ENCODE measurements around the gene PARP12. TPM values are rescaled to one million over a fixed set of nuclear protein-coding genes. Genes with fewer than 3 reads are reported as not detected.

Gene PARP12
- total and polyA plus RNA-seq, 4 donors = 30.0 to 56.8 (median 47.6) TPM

- Histone ChIP-seq H3K36me3 (ENCODE audit: control insufficient read depth in 4 of 4, insufficient read depth in 4 of 4, low read length in 4 of 4) (no peaks in the 10 kb centered on the region), H3K9ac (ENCODE audit: insufficient read depth in 1 of 2, low read length in 2 of 2) (no peak overlapping the region), H3K27ac (ENCODE audit: low read depth in 1 of 2, low read length in 1 of 2) (no peak overlapping the region), H3K9me3 (ENCODE audit: control insufficient read depth in 4 of 4, insufficient read depth in 3 of 4, low read length in 3 of 4) (peaks cover 0 to 8% (median 2%) of the 10 kb centered on the region in 4 donors), H3K27me3 (ENCODE audit: control insufficient read depth in 3 of 3, insufficient read depth in 3 of 3, low read length in 2 of 3) (no peaks in the 10 kb centered on the region), H3K4me1 (ENCODE audit: control insufficient read depth in 5 of 5, insufficient read depth in 5 of 5, low read length in 5 of 5) (no peaks in the 10 kb centered on the region), H3K4me3 (no peak overlapping the region)
- DNase-seq (no peak), ATAC-seq (ENCODE audit: insufficient read depth, low FRiP score) (no peak)
- WGBS, 2 donors = 70 to 97% methylated on average over 2 of the region's 2 CpGs
- TF ChIP-seq CTCF (IDR thresholded peaks at IDR 0.05; ENCODE audit: control extremely low read depth, extremely low read depth) = no peak
Measured at GRCh38 chr7:140068033-140068432, 5.3 kb upstream of the PARP12 start.

GRCh38 chr7:140067052-140067451 is 4.3 kb upstream of the PARP12 start:
- no peak for TF ChIP-seq CTCF (IDR thresholded peaks at IDR 0.05; ENCODE audit: control extremely low read depth, extremely low read depth)
- H3K27me3 ChIP-seq (ENCODE audit: control insufficient read depth in 3 of 3, insufficient read depth in 3 of 3, low read length in 2 of 3) = no peaks in the 10 kb centered on the region
- H3K4me3 ChIP-seq = no peak overlapping the region
- H3K36me3 ChIP-seq (ENCODE audit: control insufficient read depth in 4 of 4, insufficient read depth in 4 of 4, low read length in 4 of 4) = no peaks in the 10 kb centered on the region
- DNase-seq (no peak), ATAC-seq (ENCODE audit: insufficient read depth, low FRiP score) (no peak)
- no peak overlapping the region for H3K27ac ChIP-seq (ENCODE audit: low read depth in 1 of 2, low read length in 1 of 2)
- no peak overlapping the region for H3K9ac ChIP-seq (ENCODE audit: insufficient read depth in 1 of 2, low read length in 2 of 2)
- WGBS, 2 donors = 72 to 74% methylated on average over 2 of the region's 2 CpGs
- peaks cover 0 to 8% (median 2%) of the 10 kb centered on the region in 4 donors for H3K9me3 ChIP-seq (ENCODE audit: control insufficient read depth in 4 of 4, insufficient read depth in 3 of 4, low read length in 3 of 4)
- no peaks in the 10 kb centered on the region for H3K4me1 ChIP-seq (ENCODE audit: control insufficient read depth in 5 of 5, insufficient read depth in 5 of 5, low read length in 5 of 5)

- peak overlapping the region; percentile 94 for H3K4me3 ChIP-seq
- TF ChIP-seq CTCF (IDR thresholded peaks at IDR 0.05; ENCODE audit: control extremely low read depth, extremely low read depth) = no peak
- peaks cover 5 to 27% (median 10%) of the 10 kb centered on the region in 5 donors for H3K4me1 ChIP-seq (ENCODE audit: control insufficient read depth in 5 of 5, insufficient read depth in 5 of 5, low read length in 5 of 5)
- H3K27ac ChIP-seq (ENCODE audit: low read depth in 1 of 2, low read length in 1 of 2) = peak overlapping the region; percentile 81 to 99
- H3K9me3 ChIP-seq (ENCODE audit: control insufficient read depth in 4 of 4, insufficient read depth in 3 of 4, low read length in 3 of 4) = peaks cover 0 to 4% (median 2%) of the 10 kb centered on the region in 4 donors
- DNase-seq (peak in 1 of 3 donors; percentile 42), ATAC-seq (ENCODE audit: insufficient read depth, low FRiP score) (no peak)
- H3K9ac ChIP-seq (ENCODE audit: insufficient read depth in 1 of 2, low read length in 2 of 2) = no peak overlapping the region
- WGBS, 2 donors = 6 to 8% methylated on average over 32 of the region's 32 CpGs
- H3K36me3 ChIP-seq (ENCODE audit: control insufficient read depth in 4 of 4, insufficient read depth in 4 of 4, low read length in 4 of 4) = peaks cover 0 to 4% (median 0%) of the 10 kb centered on the region in 4 donors
- no peaks in the 10 kb centered on the region for H3K27me3 ChIP-seq (ENCODE audit: control insufficient read depth in 3 of 3, insufficient read depth in 3 of 3, low read length in 2 of 3)
Measured at GRCh38 chr7:140062118-140062527, 628 bp downstream of the PARP12 start.

- TF ChIP-seq CTCF (IDR thresholded peaks at IDR 0.05; ENCODE audit: control extremely low read depth, extremely low read depth) = no peak
- Histone ChIP-seq H3K27ac (ENCODE audit: low read depth in 1 of 2, low read length in 1 of 2) (peak overlapping the region; percentile 81 to 99), H3K9ac (ENCODE audit: insufficient read depth in 1 of 2, low read length in 2 of 2) (no peak overlapping the region), H3K27me3 (ENCODE audit: control insufficient read depth in 3 of 3, insufficient read depth in 3 of 3, low read length in 2 of 3) (no peaks in the 10 kb centered on the region), H3K4me3 (peak overlapping the region; percentile 94), H3K9me3 (ENCODE audit: control insufficient read depth in 4 of 4, insufficient read depth in 3 of 4, low read length in 3 of 4) (peaks cover 0 to under 1% (median 0%) of the 10 kb centered on the region in 4 donors), H3K36me3 (ENCODE audit: control insufficient read depth in 4 of 4, insufficient read depth in 4 of 4, low read length in 4 of 4) (peaks cover 0 to 7% (median 0%) of the 10 kb centered on the region in 4 donors), H3K4me1 (ENCODE audit: control insufficient read depth in 5 of 5, insufficient read depth in 5 of 5, low read length in 5 of 5) (peaks cover 5 to 27% (median 10%) of the 10 kb centered on the region in 5 donors)
- 98 to 100% methylated on average over 2 of the region's 2 CpGs for WGBS, 2 donors
- DNase-seq (peak in 1 of 3 donors; percentile 33), ATAC-seq (ENCODE audit: insufficient read depth, low FRiP score) (no peak)
Measured at GRCh38 chr7:140061607-140061930, 1.2 kb downstream of the PARP12 start.

Measured in lung (tissue), 12 donors.